ENCODE data around the gene PURB. TPM values are rescaled to one million over a fixed set of nuclear protein-coding genes. Genes with fewer than 3 reads are reported as not detected.
A peak's percentile ranks its signal among the peaks of the same experiment; 100 is the strongest.
"Not testable (repeated sequence)": the region's sequence is repeated elsewhere in the genome, so short reads cannot be mapped to it uniquely, and the experiment has no call there.

Gene PURB
- polyA plus RNA-seq (2013): 28.7 TPM

DNA sequence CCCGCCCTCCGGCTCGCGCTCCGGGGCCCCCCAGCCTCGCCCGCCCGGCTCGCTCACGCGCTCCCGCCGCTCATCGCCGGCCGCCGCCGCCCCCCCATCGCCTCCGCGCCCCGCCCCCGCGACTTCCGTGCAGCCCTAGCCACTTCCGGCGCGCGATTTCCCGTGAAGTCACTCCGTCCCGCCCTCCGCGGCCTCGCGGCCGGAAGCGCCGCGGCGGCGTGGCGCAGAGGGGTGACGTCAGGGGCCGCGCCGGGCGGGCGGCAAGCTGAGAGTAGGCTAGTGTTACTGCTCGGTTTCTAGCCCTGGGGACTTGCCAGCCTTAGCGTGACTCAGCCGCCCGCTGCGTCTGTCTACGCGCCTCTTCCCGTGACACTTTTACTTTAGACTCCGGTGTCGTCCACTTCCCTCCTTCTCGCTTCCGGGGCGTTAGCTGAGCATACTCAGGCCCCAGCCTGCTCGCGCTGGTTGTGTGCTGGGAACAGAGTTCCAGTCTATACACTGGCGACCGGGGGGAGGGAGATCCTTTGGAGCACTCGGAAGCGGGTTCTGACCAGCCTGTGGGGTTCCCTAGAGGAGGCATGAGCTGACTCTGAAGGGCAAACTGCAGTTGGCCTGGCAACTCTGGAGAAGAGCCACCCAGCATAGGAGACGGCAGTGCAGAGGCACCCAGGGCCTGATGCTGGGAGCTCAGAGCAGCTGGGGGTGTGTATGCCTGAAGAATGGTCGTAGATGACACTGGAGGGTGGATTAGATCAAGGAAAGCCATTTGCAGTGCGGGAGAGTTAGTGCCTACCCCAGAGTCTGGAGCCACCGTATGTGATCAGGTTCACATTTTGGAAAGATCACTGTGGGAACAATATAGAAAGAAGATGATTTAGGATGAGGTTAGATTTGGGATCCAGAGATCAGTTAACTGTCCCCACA is at the start of gene PURB:
Gene PURB, minus strand, starts transcription at position 137 of the 924 bp plus-strand sequence. CDS start 182 bp downstream, outside the sequence.
- no peaks in the 10 kb centered on the region for H3K9me3 ChIP-seq (ENCODE audit: control extremely low read depth in 1 of 5, control insufficient read depth in 4 of 5, insufficient read depth in 2 of 5, low read depth in 1 of 5, low read length in 4 of 5)
- H3K27ac ChIP-seq (ENCODE audit: insufficient read depth in 1 of 2, low read depth in 1 of 2, low read length in 2 of 2, poor library complexity in 1 of 2, severe bottlenecking in 2 of 2): peak within 1 kb of the TSS; percentile 97 to 99
- DNase-seq: peak; percentile 97 to 99 (median 99)
- peak within 1 kb of the TSS; percentile 76 to 96 (median 89) for H3K4me3 ChIP-seq (ENCODE audit: control insufficient read depth in 1 of 7, extremely low read depth in 1 of 7, insufficient read depth in 4 of 7, low read depth in 2 of 7, low read length in 6 of 7)
- 2% methylated on average over 68 of the region's 72 CpGs for WGBS (ENCODE audit: insufficient coverage)
- no peaks in the 10 kb centered on the region for H3K27me3 ChIP-seq (replicated peaks in 2 of 5; ENCODE audit: control insufficient read depth in 4 of 5, insufficient read depth in 5 of 5, low read length in 4 of 5)
- CTCF ChIA-PET: interaction anchor here (0.9 to 2.0 kb wide), 11 partner anchors 9 to 92 kb away, joined by 3 to 4 read pairs (median 3); partner anchors contain the start of gene H2AZ2
- POLR2A ChIA-PET: interaction anchor here (0.6 to 2.7 kb wide), 9 partner anchors 12 to 309 kb away, joined by 3 to 22 read pairs (median 5); partner anchors contain the start of genes H2AZ2 and TBRG4
- peaks cover 2 to 14% (median 6%) of the 10 kb centered on the region in 4 experiments for H3K36me3 ChIP-seq (ENCODE audit: control insufficient read depth in 4 of 4, insufficient read depth in 4 of 4, low read length in 3 of 4)
- peaks cover 33 to 55% (median 44%) of the 10 kb centered on the region in 4 experiments for H3K4me1 ChIP-seq (ENCODE audit: control extremely low read depth in 1 of 4, control insufficient read depth in 4 of 4, insufficient read depth in 4 of 4, low read length in 3 of 4)

DNA sequence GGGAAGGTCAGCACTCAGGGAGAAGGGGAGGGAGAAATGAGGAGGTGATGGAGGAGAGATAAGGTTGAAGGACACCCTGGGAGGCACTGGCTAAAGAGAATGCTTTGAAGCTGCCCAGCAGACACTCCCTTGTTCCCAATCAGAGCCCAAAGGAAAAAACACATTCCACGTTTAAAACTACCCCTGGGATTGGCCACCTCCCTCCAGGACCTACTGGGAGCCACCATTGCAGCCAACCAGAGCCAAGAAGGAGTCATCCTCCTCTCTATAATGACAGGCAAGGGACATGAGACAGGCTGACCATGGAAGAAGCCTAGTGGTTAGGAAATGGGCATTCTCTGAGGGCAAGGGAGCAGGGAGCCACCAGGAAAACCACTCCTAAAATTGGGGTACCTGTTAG is 49.7 kb upstream of the PURB start:
- H3K27me3 ChIP-seq (replicated peaks in 2 of 5; ENCODE audit: control insufficient read depth in 4 of 5, insufficient read depth in 5 of 5, low read length in 4 of 5): no peaks in the 10 kb centered on the region
- ChIA-PET POLR2A (no interaction called here), CTCF (no interaction called here)
- peaks cover 0 to 7% (median 3%) of the 10 kb centered on the region in 4 experiments for H3K4me1 ChIP-seq (ENCODE audit: control extremely low read depth in 1 of 4, control insufficient read depth in 4 of 4, insufficient read depth in 4 of 4, low read length in 3 of 4)
- no peak overlapping the region for H3K4me3 ChIP-seq (ENCODE audit: control insufficient read depth in 1 of 7, extremely low read depth in 1 of 7, insufficient read depth in 4 of 7, low read depth in 2 of 7, low read length in 6 of 7)
- WGBS (ENCODE audit: insufficient coverage): 80% methylated on average over 1 of the region's 1 CpG
- H3K27ac ChIP-seq (ENCODE audit: insufficient read depth in 1 of 2, low read depth in 1 of 2, low read length in 2 of 2, poor library complexity in 1 of 2, severe bottlenecking in 2 of 2): no peak overlapping the region
- no peak for DNase-seq
- peaks cover 0 to 2% (median 0%) of the 10 kb centered on the region in 5 experiments for H3K9me3 ChIP-seq (ENCODE audit: control extremely low read depth in 1 of 5, control insufficient read depth in 4 of 5, insufficient read depth in 2 of 5, low read depth in 1 of 5, low read length in 4 of 5)
- no peaks in the 10 kb centered on the region for H3K36me3 ChIP-seq (ENCODE audit: control insufficient read depth in 4 of 4, insufficient read depth in 4 of 4, low read length in 3 of 4)

DNA sequence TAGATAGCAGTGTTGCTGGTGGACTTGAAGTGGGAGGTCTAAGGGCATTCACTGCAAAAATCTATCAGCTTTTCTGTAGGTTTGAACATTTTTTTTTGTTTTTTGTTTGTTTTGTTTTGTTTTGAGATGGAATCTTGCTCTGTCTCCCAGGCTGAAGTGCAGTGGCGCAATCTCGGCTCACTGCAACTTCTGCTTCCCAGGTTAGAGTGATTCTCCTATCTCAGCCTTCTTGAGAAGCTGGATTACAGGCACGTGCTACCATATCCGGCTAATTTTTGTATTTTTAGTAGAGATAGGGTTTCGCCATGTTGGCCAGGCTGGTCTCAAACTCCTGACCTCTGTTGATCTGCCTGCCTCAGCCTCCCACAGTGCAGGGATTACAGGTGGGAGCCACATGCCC is 49.2 kb upstream of the PURB start:
- WGBS (ENCODE audit: insufficient coverage): 98% methylated on average over 5 of the region's 5 CpGs
- CTCF ChIA-PET; DNase-seq; H3K27ac ChIP-seq (ENCODE audit: insufficient read depth in 1 of 2, low read depth in 1 of 2, low read length in 2 of 2, poor library complexity in 1 of 2, severe bottlenecking in 2 of 2); H3K36me3 ChIP-seq (ENCODE audit: control insufficient read depth in 4 of 4, insufficient read depth in 4 of 4, low read length in 3 of 4); H3K4me3 ChIP-seq (ENCODE audit: control insufficient read depth in 1 of 7, extremely low read depth in 1 of 7, insufficient read depth in 4 of 7, low read depth in 2 of 7, low read length in 6 of 7); H3K4me1 ChIP-seq (ENCODE audit: control extremely low read depth in 1 of 4, control insufficient read depth in 4 of 4, insufficient read depth in 4 of 4, low read length in 3 of 4); H3K9me3 ChIP-seq (ENCODE audit: control extremely low read depth in 1 of 5, control insufficient read depth in 4 of 5, insufficient read depth in 2 of 5, low read depth in 1 of 5, low read length in 4 of 5); H3K27me3 ChIP-seq (replicated peaks in 2 of 5; ENCODE audit: control insufficient read depth in 4 of 5, insufficient read depth in 5 of 5, low read length in 4 of 5); POLR2A ChIA-PET: not testable (repeated sequence)

DNA sequence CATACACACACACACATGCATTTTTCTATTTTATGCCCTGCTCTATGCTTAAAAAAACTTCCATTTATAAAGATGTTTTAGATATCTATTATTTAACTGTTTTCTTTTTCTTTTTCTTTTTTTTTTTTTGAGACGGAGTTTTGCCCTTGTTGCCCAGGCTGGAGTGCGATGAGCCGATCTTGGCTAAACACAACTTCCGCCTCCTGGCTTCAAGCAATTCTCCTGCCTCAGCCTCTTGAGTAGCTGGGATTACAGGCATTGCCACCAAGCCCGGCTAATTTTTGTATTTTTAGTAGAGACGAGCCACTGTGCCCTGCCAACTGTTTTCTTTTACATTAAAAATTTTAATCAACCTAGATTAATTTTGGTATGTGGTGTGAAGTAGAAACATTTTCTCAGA is 45.6 kb upstream of the PURB start:
- ChIA-PET POLR2A (no interaction called here), CTCF (no interaction called here)
- no peak for DNase-seq
- Histone ChIP-seq H3K36me3 (ENCODE audit: control insufficient read depth in 4 of 4, insufficient read depth in 4 of 4, low read length in 3 of 4) (no peaks in the 10 kb centered on the region), H3K4me3 (ENCODE audit: control insufficient read depth in 1 of 7, extremely low read depth in 1 of 7, insufficient read depth in 4 of 7, low read depth in 2 of 7, low read length in 6 of 7) (no peak overlapping the region), H3K27me3 (replicated peaks in 2 of 5; ENCODE audit: control insufficient read depth in 4 of 5, insufficient read depth in 5 of 5, low read length in 4 of 5) (no peaks in the 10 kb centered on the region), H3K4me1 (ENCODE audit: control extremely low read depth in 1 of 4, control insufficient read depth in 4 of 4, insufficient read depth in 4 of 4, low read length in 3 of 4) (peaks cover 0 to 7% (median 3%) of the 10 kb centered on the region in 4 experiments), H3K9me3 (ENCODE audit: control extremely low read depth in 1 of 5, control insufficient read depth in 4 of 5, insufficient read depth in 2 of 5, low read depth in 1 of 5, low read length in 4 of 5) (peaks cover 0 to 4% (median 0%) of the 10 kb centered on the region in 5 experiments), H3K27ac (ENCODE audit: insufficient read depth in 1 of 2, low read depth in 1 of 2, low read length in 2 of 2, poor library complexity in 1 of 2, severe bottlenecking in 2 of 2) (no peak overlapping the region)
- 100% methylated on average over 3 of the region's 6 CpGs for WGBS (ENCODE audit: insufficient coverage)

DNA sequence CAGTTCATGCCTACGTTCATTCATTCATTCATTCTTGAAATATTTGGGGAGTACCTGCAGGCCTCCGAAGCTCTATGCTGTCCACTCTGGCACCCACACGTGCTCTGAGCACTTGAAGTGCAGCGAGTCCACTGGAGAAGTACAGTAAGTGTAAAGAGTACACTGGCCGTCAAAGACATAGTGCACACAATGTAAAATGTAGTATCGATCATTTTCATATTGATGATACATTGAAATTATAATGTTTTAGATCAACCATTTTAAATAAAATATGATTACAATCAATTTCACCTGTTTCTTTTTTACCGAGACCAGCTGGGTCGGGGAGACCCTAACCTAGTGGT is 37.0 kb upstream of the PURB start:
- H3K4me3 ChIP-seq (ENCODE audit: control insufficient read depth in 1 of 7, extremely low read depth in 1 of 7, insufficient read depth in 4 of 7, low read depth in 2 of 7, low read length in 6 of 7): no peak overlapping the region
- no peak for DNase-seq
- 36% methylated on average over 4 of the region's 8 CpGs for WGBS (ENCODE audit: insufficient coverage)
- H3K36me3 ChIP-seq (ENCODE audit: control insufficient read depth in 4 of 4, insufficient read depth in 4 of 4, low read length in 3 of 4): no peaks in the 10 kb centered on the region
- POLR2A ChIA-PET: no interaction called here
- H3K4me1 ChIP-seq (ENCODE audit: control extremely low read depth in 1 of 4, control insufficient read depth in 4 of 4, insufficient read depth in 4 of 4, low read length in 3 of 4): peaks cover 0 to 3% (median 0%) of the 10 kb centered on the region in 4 experiments
- peaks cover 0 to 1% (median 0%) of the 10 kb centered on the region in 5 experiments for H3K9me3 ChIP-seq (ENCODE audit: control extremely low read depth in 1 of 5, control insufficient read depth in 4 of 5, insufficient read depth in 2 of 5, low read depth in 1 of 5, low read length in 4 of 5)
- no peak overlapping the region for H3K27ac ChIP-seq (ENCODE audit: insufficient read depth in 1 of 2, low read depth in 1 of 2, low read length in 2 of 2, poor library complexity in 1 of 2, severe bottlenecking in 2 of 2)
- CTCF ChIA-PET: interaction anchor here (0.6 to 9.6 kb wide), 10 partner anchors 18 to 321 kb away, joined by 3 to 69 read pairs (median 4); partner anchors contain the start of gene PURB
- no peaks in the 10 kb centered on the region for H3K27me3 ChIP-seq (replicated peaks in 2 of 5; ENCODE audit: control insufficient read depth in 4 of 5, insufficient read depth in 5 of 5, low read length in 4 of 5)

DNA sequence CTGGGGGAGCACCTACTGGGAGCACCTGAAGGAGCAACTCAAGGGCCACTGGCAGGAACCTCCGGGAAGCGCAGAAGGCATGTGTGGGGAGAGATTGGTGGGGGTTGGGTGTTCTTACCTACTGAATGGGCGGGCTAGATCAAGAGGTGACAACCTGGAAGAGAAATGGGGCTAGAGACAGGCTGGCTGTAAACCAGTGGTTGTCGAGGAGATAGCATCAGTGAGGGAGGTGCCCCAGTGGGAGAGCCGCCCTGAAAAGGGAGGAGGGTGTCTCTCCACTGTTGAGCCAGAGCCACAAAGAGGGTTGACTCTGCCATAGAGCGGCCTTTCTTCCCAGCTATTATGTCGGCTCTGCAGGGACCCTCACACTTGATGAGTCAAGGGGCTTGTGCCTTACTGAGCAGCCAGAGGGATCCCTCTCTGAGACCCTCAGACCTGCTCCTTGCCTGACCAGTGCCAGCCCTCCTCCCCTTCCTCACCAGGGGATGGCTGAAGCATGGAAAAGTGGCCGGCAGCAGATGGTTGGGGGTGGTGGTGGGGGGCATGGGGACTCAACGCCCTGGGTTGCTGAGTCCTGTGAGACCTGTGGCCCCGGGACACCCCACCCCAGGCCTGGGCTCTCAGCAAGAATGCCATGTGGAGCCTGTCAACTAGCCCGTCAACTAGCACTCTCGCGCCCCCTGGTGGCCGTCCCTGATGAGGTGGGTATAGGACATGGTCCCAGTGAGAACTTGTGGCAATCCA is 36.4 kb upstream of the PURB start:
- Histone ChIP-seq H3K9me3 (ENCODE audit: control extremely low read depth in 1 of 5, control insufficient read depth in 4 of 5, insufficient read depth in 2 of 5, low read depth in 1 of 5, low read length in 4 of 5) (peaks cover 0 to 1% (median 0%) of the 10 kb centered on the region in 5 experiments), H3K27ac (ENCODE audit: insufficient read depth in 1 of 2, low read depth in 1 of 2, low read length in 2 of 2, poor library complexity in 1 of 2, severe bottlenecking in 2 of 2) (no peak overlapping the region), H3K4me1 (ENCODE audit: control extremely low read depth in 1 of 4, control insufficient read depth in 4 of 4, insufficient read depth in 4 of 4, low read length in 3 of 4) (peaks cover 0 to 3% (median 0%) of the 10 kb centered on the region in 4 experiments), H3K36me3 (ENCODE audit: control insufficient read depth in 4 of 4, insufficient read depth in 4 of 4, low read length in 3 of 4) (no peaks in the 10 kb centered on the region), H3K27me3 (replicated peaks in 2 of 5; ENCODE audit: control insufficient read depth in 4 of 5, insufficient read depth in 5 of 5, low read length in 4 of 5) (no peaks in the 10 kb centered on the region), H3K4me3 (ENCODE audit: control insufficient read depth in 1 of 7, extremely low read depth in 1 of 7, insufficient read depth in 4 of 7, low read depth in 2 of 7, low read length in 6 of 7) (peak overlapping the region in 1 of 7 experiments; percentile 8)
- peak; percentile 78 to 89 (median 83) for DNase-seq
- 44% methylated on average over 14 of the region's 14 CpGs for WGBS (ENCODE audit: insufficient coverage)
- ChIA-PET CTCF (interaction anchor here (0.9 to 9.6 kb wide), 11 partner anchors 17 to 79 kb away, joined by 3 to 69 read pairs (median 3); partner anchors contain the start of gene PURB), POLR2A (no interaction called here)

Measured in common myeloid progenitor, CD34-positive (primary cell).